ENCODE measurements around the gene RNF180.

Gene RNF180

GRCh38 chr5:64149857-64150521, 15.7 kb upstream of the RNF180 start:
- no peak overlapping the region for H3K27ac ChIP-seq (ENCODE audit: low read depth, low read length)
- H3K27me3 ChIP-seq (ENCODE audit: insufficient read depth, low read length), result peaks cover 27% of the 10 kb centered on the region
- no peaks in the 10 kb centered on the region for H3K79me2 ChIP-seq (ENCODE audit: control insufficient read depth, insufficient read depth, low read length, unreplicated experiment)
- no peaks in the 10 kb centered on the region for H3K36me3 ChIP-seq (ENCODE audit: insufficient read depth, low read length)
- H2AFZ ChIP-seq (ENCODE audit: low read length, unreplicated experiment), result no peak overlapping the region
- H3K4me3 ChIP-seq (ENCODE audit: low read depth, low read length), result no peak overlapping the region
- no peaks in the 10 kb centered on the region for H3K4me1 ChIP-seq (ENCODE audit: control insufficient read depth, insufficient read depth, low read length, unreplicated experiment)

GRCh38 chr5:64156261-64156660, 9.4 kb upstream of the RNF180 start:
- no peaks in the 10 kb centered on the region for H3K36me3 ChIP-seq (ENCODE audit: insufficient read depth, low read length)
- H3K4me1 ChIP-seq (ENCODE audit: control insufficient read depth, insufficient read depth, low read length, unreplicated experiment), result no peaks in the 10 kb centered on the region
- H3K27ac ChIP-seq (ENCODE audit: low read depth, low read length), result no peak overlapping the region
- H3K4me3 ChIP-seq (ENCODE audit: low read depth, low read length), result no peak overlapping the region
- H2AFZ ChIP-seq (ENCODE audit: low read length, unreplicated experiment), result no peak overlapping the region
- H3K27me3 ChIP-seq (ENCODE audit: insufficient read depth, low read length), result peaks cover 31% of the 10 kb centered on the region
- no peaks in the 10 kb centered on the region for H3K79me2 ChIP-seq (ENCODE audit: control insufficient read depth, insufficient read depth, low read length, unreplicated experiment)

- Histone ChIP-seq H3K27ac (ENCODE audit: low read depth, low read length) (no peak overlapping the region), H2AFZ (ENCODE audit: low read length, unreplicated experiment) (no peak overlapping the region), H3K4me3 (ENCODE audit: low read depth, low read length) (no peak overlapping the region), H3K79me2 (ENCODE audit: control insufficient read depth, insufficient read depth, low read length, unreplicated experiment) (no peaks in the 10 kb centered on the region), H3K4me1 (ENCODE audit: control insufficient read depth, insufficient read depth, low read length, unreplicated experiment) (no peaks in the 10 kb centered on the region), H3K27me3 (ENCODE audit: insufficient read depth, low read length) (peaks cover 19% of the 10 kb centered on the region), H3K36me3 (ENCODE audit: insufficient read depth, low read length) (no peaks in the 10 kb centered on the region)
Measured at GRCh38 chr5:64158827-64159226, 6.8 kb upstream of the RNF180 start.

GRCh38 chr5:64160201-64160600, 5.4 kb upstream of the RNF180 start:
- peaks cover 26% of the 10 kb centered on the region for H3K27me3 ChIP-seq (ENCODE audit: insufficient read depth, low read length)
- H3K36me3 ChIP-seq (ENCODE audit: insufficient read depth, low read length), result no peaks in the 10 kb centered on the region
- no peak overlapping the region for H3K27ac ChIP-seq (ENCODE audit: low read depth, low read length)
- no peaks in the 10 kb centered on the region for H3K79me2 ChIP-seq (ENCODE audit: control insufficient read depth, insufficient read depth, low read length, unreplicated experiment)
- H3K4me3 ChIP-seq (ENCODE audit: low read depth, low read length), result no peak overlapping the region
- no peak overlapping the region for H2AFZ ChIP-seq (ENCODE audit: low read length, unreplicated experiment)
- no peaks in the 10 kb centered on the region for H3K4me1 ChIP-seq (ENCODE audit: control insufficient read depth, insufficient read depth, low read length, unreplicated experiment)

GRCh38 chr5:64161420-64161819, 4.2 kb upstream of the RNF180 start:
- Histone ChIP-seq H3K27me3 (ENCODE audit: insufficient read depth, low read length) (peaks cover 35% of the 10 kb centered on the region), H3K4me1 (ENCODE audit: control insufficient read depth, insufficient read depth, low read length, unreplicated experiment) (no peaks in the 10 kb centered on the region), H3K79me2 (ENCODE audit: control insufficient read depth, insufficient read depth, low read length, unreplicated experiment) (no peaks in the 10 kb centered on the region), H2AFZ (ENCODE audit: low read length, unreplicated experiment) (no peak overlapping the region), H3K36me3 (ENCODE audit: insufficient read depth, low read length) (no peaks in the 10 kb centered on the region), H3K4me3 (ENCODE audit: low read depth, low read length) (no peak overlapping the region), H3K27ac (ENCODE audit: low read depth, low read length) (no peak overlapping the region)

- no peak overlapping the region for H2AFZ ChIP-seq (ENCODE audit: low read length, unreplicated experiment)
- H3K27me3 ChIP-seq (ENCODE audit: insufficient read depth, low read length), result peaks cover 35% of the 10 kb centered on the region
- H3K79me2 ChIP-seq (ENCODE audit: control insufficient read depth, insufficient read depth, low read length, unreplicated experiment), result no peaks in the 10 kb centered on the region
- H3K27ac ChIP-seq (ENCODE audit: low read depth, low read length), result no peak overlapping the region
- no peaks in the 10 kb centered on the region for H3K36me3 ChIP-seq (ENCODE audit: insufficient read depth, low read length)
- no peaks in the 10 kb centered on the region for H3K4me1 ChIP-seq (ENCODE audit: control insufficient read depth, insufficient read depth, low read length, unreplicated experiment)
- H3K4me3 ChIP-seq (ENCODE audit: low read depth, low read length), result no peak overlapping the region
Measured at GRCh38 chr5:64163135-64163534, 2.5 kb upstream of the RNF180 start.

GRCh38 chr5:64163746-64164145, 1.9 kb upstream of the RNF180 start:
- peaks cover 35% of the 10 kb centered on the region for H3K27me3 ChIP-seq (ENCODE audit: insufficient read depth, low read length)
- no peak overlapping the region for H2AFZ ChIP-seq (ENCODE audit: low read length, unreplicated experiment)
- no peaks in the 10 kb centered on the region for H3K4me1 ChIP-seq (ENCODE audit: control insufficient read depth, insufficient read depth, low read length, unreplicated experiment)
- no peak overlapping the region for H3K27ac ChIP-seq (ENCODE audit: low read depth, low read length)
- H3K79me2 ChIP-seq (ENCODE audit: control insufficient read depth, insufficient read depth, low read length, unreplicated experiment), result no peaks in the 10 kb centered on the region
- H3K36me3 ChIP-seq (ENCODE audit: insufficient read depth, low read length), result no peaks in the 10 kb centered on the region
- H3K4me3 ChIP-seq (ENCODE audit: low read depth, low read length), result no peak overlapping the region

GRCh38 chr5:64164166-64164565, 1.5 kb upstream of the RNF180 start:
- Histone ChIP-seq H3K27ac (ENCODE audit: low read depth, low read length) (no peak overlapping the region), H3K4me3 (ENCODE audit: low read depth, low read length) (no peak overlapping the region), H3K27me3 (ENCODE audit: insufficient read depth, low read length) (peaks cover 35% of the 10 kb centered on the region), H3K4me1 (ENCODE audit: control insufficient read depth, insufficient read depth, low read length, unreplicated experiment) (no peaks in the 10 kb centered on the region), H2AFZ (ENCODE audit: low read length, unreplicated experiment) (no peak overlapping the region), H3K36me3 (ENCODE audit: insufficient read depth, low read length) (no peaks in the 10 kb centered on the region), H3K79me2 (ENCODE audit: control insufficient read depth, insufficient read depth, low read length, unreplicated experiment) (no peaks in the 10 kb centered on the region)

- peak overlapping the region; percentile 85 for H3K4me3 ChIP-seq (ENCODE audit: low read depth, low read length)
- H3K27me3 ChIP-seq (ENCODE audit: insufficient read depth, low read length), result peaks cover 35% of the 10 kb centered on the region
- no peaks in the 10 kb centered on the region for H3K36me3 ChIP-seq (ENCODE audit: insufficient read depth, low read length)
- H3K4me1 ChIP-seq (ENCODE audit: control insufficient read depth, insufficient read depth, low read length, unreplicated experiment), result no peaks in the 10 kb centered on the region
- H3K79me2 ChIP-seq (ENCODE audit: control insufficient read depth, insufficient read depth, low read length, unreplicated experiment), result no peaks in the 10 kb centered on the region
- no peak overlapping the region for H2AFZ ChIP-seq (ENCODE audit: low read length, unreplicated experiment)
- H3K27ac ChIP-seq (ENCODE audit: low read depth, low read length), result no peak overlapping the region
Measured at GRCh38 chr5:64165160-64165499, 513 bp upstream of the RNF180 start.

- no peak overlapping the region for H3K27ac ChIP-seq (ENCODE audit: low read depth, low read length)
- H3K27me3 ChIP-seq (ENCODE audit: insufficient read depth, low read length), result peaks cover 35% of the 10 kb centered on the region
- no peaks in the 10 kb centered on the region for H3K36me3 ChIP-seq (ENCODE audit: insufficient read depth, low read length)
- H2AFZ ChIP-seq (ENCODE audit: low read length, unreplicated experiment), result peak overlapping the region; percentile 91
- H3K4me1 ChIP-seq (ENCODE audit: control insufficient read depth, insufficient read depth, low read length, unreplicated experiment), result no peaks in the 10 kb centered on the region
- peak overlapping the region; percentile 85 for H3K4me3 ChIP-seq (ENCODE audit: low read depth, low read length)
- no peaks in the 10 kb centered on the region for H3K79me2 ChIP-seq (ENCODE audit: control insufficient read depth, insufficient read depth, low read length, unreplicated experiment)
Measured at GRCh38 chr5:64166201-64166959, 737 bp downstream of the RNF180 start.

- no peaks in the 10 kb centered on the region for H3K27me3 ChIP-seq (ENCODE audit: insufficient read depth, low read length)
- no peaks in the 10 kb centered on the region for H3K79me2 ChIP-seq (ENCODE audit: control insufficient read depth, insufficient read depth, low read length, unreplicated experiment)
- peaks cover 9% of the 10 kb centered on the region for H3K4me1 ChIP-seq (ENCODE audit: control insufficient read depth, insufficient read depth, low read length, unreplicated experiment)
- no peaks in the 10 kb centered on the region for H3K36me3 ChIP-seq (ENCODE audit: insufficient read depth, low read length)
- H2AFZ ChIP-seq (ENCODE audit: low read length, unreplicated experiment), result no peak overlapping the region
- no peak overlapping the region for H3K27ac ChIP-seq (ENCODE audit: low read depth, low read length)
- no peak overlapping the region for H3K4me3 ChIP-seq (ENCODE audit: low read depth, low read length)
Measured at GRCh38 chr5:64176301-64176700, 10.7 kb downstream of the RNF180 start.
